ENCODE measurements around the gene NUTM1. TPM values are rescaled to one million over a fixed set of nuclear protein-coding genes. Genes with fewer than 3 reads are reported as not detected.

NUTM1 gene, protein sequence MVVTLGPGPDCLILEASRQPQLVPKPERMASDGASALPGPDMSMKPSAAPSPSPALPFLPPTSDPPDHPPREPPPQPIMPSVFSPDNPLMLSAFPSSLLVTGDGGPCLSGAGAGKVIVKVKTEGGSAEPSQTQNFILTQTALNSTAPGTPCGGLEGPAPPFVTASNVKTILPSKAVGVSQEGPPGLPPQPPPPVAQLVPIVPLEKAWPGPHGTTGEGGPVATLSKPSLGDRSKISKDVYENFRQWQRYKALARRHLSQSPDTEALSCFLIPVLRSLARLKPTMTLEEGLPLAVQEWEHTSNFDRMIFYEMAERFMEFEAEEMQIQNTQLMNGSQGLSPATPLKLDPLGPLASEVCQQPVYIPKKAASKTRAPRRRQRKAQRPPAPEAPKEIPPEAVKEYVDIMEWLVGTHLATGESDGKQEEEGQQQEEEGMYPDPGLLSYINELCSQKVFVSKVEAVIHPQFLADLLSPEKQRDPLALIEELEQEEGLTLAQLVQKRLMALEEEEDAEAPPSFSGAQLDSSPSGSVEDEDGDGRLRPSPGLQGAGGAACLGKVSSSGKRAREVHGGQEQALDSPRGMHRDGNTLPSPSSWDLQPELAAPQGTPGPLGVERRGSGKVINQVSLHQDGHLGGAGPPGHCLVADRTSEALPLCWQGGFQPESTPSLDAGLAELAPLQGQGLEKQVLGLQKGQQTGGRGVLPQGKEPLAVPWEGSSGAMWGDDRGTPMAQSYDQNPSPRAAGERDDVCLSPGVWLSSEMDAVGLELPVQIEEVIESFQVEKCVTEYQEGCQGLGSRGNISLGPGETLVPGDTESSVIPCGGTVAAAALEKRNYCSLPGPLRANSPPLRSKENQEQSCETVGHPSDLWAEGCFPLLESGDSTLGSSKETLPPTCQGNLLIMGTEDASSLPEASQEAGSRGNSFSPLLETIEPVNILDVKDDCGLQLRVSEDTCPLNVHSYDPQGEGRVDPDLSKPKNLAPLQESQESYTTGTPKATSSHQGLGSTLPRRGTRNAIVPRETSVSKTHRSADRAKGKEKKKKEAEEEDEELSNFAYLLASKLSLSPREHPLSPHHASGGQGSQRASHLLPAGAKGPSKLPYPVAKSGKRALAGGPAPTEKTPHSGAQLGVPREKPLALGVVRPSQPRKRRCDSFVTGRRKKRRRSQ
- polyA plus RNA-seq (ENCODE audit: insufficient read depth in 1 of 5, insufficient read length in 5 of 5, low replicate concordance in 1 of 5), result under 1 TPM in 2 of 5 donors, not detected in 3; 0.03 to 0.07 TPM
- long read RNA-seq, donor 1, partial matches to known transcripts, result 29 of 40 reads
- long read RNA-seq, donor 1, other reads (novel, unspliced or antisense), result 11 of 40 reads
- long read RNA-seq, donor 2, result 0 reads
- long read RNA-seq, donor 3, result 0 reads
- long read RNA-seq, donor 4, result 0 reads
- long read RNA-seq, donor 5, result 0 reads
- long read RNA-seq, donor 6, partial matches to known transcripts, result 118 of 118 reads
- long read RNA-seq, donor 6, other reads (novel, unspliced or antisense), result 0 of 118 reads
- long read RNA-seq, donor 7, partial matches to known transcripts, result 18 of 31 reads
- long read RNA-seq, donor 7, other reads (novel, unspliced or antisense), result 13 of 31 reads
- long read RNA-seq, donor 8, result 0 reads

DNA sequence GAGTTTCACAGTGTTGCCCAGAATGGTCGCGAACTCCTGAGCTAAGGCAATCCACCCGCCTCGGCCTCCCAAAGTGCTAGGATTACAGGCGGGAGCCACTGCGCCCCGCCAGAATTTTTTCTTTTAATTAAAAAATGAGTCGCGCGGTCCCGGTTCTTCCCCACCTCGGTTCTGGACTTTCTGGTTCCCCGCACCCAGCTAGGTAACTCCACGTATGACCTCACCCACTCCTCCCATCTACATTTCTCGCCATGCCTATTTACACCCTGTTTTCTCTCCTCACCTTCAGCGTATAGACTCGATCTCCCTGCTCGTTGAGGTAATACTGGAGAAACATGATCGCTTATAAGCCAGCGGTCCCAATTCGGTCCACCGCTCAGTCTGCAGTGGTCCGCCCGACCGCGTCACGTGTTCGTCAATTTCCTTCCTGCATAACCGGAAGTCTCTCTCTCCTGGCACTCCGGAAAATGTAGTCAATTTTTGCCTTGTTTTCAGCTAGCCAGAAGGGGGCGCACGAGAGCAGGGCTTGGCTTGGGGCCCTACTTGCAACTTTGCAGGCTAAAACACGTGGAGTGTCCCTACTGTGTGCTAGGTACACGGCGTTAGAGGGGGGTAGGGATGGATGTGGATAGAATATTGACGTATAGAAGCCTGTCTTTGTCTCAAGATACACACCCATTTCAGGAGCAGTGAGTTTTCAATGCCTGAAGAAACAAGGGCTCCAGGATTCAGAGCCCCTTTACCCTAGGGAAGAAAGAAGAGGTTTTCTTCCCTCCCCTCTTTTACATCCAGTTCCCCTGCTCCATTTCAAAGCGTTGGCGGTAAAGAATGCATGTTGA is at the start of gene NUTM1, which contains the start of gene NOP10:
TSS of gene NUTM1 (plus strand) at position 579 of the 839 bp plus-strand sequence. CDS start 382 bp downstream, outside the sequence.
TSS of gene NOP10 (minus strand) at position 400 of the 839 bp plus-strand sequence. CDS start at position 337, 63 bp downstream.
- peak; percentile 87 to 92 for DNase-seq

DNA sequence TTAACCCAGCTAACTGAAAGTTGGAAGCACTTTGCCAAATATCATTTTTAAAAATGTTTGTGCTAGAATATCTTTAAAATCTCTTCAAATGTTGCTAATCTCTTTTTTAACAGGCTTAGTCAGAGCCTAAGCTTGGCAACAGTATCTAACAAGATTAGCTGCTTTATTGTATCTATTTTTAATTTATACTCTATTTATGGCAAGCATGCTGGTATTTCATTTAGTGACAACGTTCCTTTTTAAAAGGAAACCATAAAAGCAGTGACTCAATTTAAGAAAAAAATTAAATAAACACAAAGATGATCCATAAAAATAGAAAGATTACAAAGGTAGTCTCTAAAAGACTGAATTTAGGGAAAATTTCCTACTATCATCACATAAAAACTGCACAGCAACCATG is 46.1 kb upstream of the NUTM1 start:
- no peak for DNase-seq

DNA sequence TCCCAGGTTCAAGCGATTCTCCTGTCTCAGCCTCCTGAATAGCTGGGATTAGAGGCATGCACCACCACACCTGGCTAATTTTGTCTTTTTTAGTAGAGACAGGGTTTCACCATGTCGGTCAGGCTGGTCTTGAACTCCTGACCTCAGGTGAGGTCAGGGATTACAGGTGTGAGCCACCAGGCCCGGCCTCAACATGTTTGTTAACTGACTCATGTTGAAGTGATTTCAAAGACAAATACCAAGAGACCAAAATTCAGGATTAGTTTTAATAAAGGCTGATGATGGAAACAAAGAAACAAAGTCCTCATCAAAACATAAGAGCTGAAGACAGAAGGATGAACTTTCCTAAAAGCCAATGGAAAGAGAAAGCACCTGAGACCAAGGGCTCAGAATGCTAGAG is 42.1 kb upstream of the NUTM1 start:
- no peak for DNase-seq

DNA sequence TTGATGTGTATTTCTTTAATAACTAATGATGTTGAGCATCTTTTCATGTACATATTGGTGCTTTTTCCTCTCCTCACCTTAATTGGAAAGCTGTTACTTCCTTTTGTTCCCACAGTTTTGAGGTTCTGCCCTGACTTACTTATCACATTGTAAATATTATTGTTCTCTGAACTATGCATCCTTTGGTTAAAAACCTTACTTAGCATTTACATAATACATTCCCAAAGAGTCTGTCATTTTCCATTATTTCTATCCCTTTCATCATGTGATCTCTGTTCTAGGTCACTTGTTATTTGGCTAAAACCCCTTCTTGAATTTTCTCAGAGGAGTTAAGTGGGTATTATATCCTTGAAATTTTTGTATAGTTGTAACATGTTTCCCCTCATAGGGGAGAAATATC is 38.5 kb upstream of the NUTM1 start:
- no peak for DNase-seq

DNA sequence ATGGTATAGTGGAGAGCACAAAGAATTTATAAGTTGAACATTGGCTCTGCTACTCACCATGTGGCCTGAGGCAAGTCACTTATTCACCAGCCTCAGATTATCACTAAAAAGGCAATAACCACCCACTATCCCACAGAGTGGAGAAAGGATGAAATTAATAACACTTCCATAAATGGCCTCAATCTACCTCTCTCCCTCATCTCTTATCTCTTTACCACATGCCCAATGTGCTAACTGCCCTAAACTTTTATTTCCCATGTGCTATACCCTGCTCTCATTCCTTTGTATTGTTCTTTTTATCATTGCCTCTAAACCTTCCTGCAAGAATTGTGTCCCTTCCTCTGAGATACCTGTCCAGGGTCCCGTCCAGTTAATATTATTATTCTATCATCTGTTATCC is 31.6 kb upstream of the NUTM1 start:
- DNase-seq, result no peak

DNA sequence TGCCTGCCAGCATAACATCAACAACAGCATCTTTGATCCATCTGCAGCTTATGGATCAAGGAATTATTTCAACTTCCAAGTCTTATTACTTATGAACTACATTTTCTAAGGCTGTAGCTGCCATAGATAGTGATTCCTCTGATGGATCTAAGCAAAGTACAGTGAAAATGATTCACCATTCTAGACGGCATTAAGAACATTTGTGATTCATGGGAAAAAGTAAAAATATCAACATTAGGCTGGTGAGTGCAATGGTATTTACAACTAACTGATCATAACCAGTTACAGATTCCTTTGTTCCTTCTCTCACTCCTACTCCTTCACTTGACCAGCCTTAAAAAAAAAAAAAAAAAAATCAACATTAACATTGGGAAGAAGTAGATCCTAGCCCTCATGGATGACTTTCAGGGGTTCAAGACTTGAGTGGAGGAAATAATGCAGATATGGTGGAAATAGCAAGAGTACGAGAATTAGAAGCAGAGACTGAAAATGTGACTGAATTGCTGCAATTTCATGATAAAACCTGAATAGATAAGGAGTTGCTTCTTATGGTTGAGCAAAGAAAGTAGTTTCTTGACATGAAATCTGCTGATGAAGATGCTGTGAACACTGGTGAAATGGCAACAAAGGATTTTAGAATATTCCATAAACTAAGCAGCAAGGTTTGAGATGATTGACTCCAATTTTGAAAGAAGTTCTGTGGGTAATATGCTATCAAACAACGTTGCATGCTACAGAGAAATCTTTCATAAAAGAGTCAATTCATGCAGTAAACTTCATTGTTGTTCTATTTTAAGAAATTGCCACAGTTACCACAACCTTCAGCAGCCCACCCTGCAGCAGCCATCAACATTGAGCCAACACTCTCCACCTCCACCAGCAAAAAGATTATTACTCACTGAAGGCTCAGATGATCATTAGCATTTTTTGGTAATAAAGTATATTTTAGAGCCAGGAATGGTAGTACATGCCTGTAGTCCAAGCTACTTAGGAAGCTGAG is 28.3 kb upstream of the NUTM1 start:
- no peak for DNase-seq

DNA sequence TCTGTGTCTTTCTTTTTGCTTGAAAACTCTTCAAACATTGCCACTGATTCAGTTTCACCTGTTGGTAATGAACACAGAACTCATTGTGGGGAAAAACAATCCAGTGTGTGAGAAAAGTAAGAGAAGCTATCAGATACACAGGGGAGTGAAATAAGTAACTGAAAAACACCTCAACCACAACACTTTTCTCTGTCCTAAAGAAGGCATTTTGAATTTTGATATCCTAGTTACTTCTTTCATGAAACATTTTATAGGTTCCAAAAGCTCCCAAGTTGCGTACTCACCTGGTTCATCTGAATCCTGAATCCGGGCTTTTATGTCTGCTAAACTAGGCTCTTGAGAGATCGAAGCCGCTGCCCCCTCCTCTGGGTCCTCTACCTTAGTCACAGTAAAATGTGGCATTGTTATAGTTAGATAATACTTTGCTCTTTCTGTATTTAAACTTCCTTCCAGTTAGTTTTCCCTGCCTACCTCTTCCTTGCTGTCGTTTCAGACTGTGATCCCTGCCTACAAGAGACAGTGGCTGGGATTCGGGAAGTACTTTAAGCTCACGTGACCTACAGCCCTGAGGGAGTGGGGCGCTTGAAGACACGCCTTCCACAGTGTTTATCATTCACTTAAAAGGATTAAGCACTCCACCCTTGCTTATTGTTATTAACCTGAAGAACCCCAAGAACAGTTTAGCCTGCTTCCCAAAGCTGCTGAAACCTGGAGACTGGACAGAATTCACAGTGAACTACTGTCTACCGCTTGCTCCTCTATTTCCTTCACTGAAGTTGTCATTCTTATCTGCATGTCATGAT is 24.6 kb upstream of the NUTM1 start:
- DNase-seq, result peak in 1 of 2 donors; percentile 53

DNA sequence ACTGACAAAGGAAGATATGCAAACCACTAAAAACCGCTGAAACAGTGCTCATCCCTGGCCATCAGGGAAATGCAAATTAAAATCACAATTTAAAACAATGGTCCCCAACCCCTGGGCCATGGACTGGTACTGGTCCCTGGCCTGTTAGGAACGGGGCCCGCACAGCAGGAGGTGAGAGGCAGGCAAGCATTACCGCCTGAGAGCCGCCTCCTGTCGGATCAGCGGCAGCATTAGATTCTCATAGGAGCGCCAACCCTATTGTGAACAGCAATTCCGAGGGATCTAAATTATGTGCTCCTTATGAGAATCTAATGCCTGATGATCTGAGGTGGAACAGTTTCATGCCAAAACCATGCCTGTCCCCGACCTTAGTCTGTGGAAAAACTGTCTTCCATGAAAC is 19.9 kb upstream of the NUTM1 start:
- DNase-seq, result no peak

DNA sequence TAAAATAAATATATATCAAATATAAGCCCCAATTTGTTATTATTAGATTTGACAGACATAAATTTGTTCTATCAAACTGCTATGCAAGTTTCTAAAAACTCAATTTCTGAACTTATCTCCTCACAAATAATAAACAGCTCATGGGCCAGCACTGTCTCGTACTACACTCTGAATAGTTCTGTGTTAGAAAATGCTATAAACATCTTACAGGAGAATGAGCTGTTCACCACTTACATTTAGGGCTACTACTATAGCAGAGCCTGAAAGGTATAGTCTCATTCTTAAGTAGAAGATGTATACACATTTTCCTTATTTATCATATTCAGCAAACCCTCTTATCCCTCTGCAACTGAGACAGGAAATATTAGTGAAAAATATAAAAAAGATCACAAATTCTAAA is 18.2 kb upstream of the NUTM1 start:
- DNase-seq, result no peak

DNA sequence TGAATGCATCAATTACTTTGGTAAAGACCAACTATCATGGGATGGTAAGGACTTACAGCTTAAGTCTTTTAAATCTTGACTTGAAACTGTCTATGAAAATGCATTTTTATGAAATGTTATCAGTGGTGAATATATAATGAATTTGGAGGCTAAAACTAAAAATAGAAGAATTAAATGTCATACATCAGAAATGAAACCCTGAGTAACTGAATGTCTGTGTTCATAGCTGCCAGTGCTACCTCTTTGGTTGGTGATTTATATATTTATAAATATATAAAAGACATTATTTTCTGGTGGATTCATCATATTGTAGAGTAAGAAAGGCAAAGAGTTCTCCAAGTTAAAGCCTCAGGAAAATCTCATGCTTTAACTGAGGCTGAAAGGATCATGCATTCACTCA is 17.7 kb upstream of the NUTM1 start:
- DNase-seq, result no peak

DNA sequence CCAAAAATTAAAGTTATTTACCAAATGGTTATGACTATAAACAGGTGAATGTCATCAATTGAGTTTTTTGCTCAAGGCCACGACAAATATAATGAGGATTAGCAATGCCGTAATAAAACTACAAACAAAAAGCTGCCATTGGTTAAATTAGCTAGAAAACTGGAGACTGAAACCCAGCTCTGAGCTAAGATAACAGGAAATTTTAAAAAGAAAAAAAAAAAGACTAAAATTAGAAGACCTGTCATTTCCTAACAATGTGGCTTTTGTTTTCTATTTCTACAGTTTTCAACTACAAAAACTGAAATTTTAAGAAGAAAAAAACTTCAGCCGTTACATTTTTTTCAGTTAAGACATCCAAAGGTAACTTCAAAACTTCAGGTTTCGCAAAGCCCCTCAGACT is 15.2 kb upstream of the NUTM1 start:
- DNase-seq, result no peak

DNA sequence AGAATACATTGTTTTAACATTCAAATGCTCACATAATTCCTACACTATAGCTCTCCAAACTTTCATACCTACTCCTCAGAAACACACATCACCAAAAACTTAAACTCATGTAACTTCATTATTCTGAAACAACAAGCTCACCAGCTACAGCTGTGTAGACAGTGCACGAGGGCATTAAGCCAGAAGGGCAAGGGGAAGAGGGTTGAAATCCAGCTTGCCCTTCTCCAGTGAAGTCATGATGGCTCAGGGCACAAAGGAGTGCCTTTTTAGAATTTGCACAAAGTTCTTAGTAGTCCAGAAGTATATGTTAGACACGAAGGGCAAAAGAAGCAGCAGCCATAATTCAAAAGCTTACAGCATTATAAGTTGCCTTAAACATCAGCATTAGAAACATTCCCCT is 14.1 kb upstream of the NUTM1 start:
- no peak for DNase-seq

DNA sequence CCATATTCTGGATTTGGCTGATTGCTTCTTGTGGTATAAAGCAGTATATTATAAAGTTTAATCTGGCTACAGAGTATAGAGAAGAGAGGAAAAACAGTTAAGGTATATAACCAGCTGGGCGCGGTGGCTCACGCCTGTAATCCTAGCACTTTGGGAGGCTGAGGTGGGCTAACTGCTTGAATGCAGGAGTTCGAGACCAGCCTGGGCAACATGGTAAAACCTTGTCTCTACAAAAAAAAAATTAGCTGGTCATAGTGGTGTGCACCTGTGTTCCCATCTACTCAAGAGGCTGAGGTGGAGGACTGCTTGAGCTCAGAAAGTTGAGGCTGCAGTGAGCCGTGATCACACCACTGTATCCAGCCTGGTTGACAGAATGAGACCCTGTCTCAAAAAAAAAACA is 12.8 kb upstream of the NUTM1 start:
- no peak for DNase-seq

DNA sequence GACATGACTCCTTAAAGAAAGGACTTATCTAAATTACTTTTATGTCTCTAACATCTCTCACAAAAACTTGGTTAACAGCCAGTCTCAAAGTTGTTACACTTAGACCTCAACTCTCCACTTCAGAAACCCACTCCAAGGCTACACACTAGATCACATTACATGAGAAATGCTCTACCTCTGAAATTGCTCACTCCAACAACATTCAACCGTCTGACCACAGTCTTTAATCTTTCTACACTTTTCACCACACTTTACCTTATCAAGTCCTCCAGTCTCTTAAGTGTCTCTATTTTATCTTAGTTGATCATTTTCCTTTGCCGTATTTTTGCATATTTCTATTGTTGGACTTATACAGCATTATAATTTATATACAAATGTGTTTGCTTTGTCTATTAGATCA is 11.3 kb upstream of the NUTM1 start:
- no peak for DNase-seq

DNA sequence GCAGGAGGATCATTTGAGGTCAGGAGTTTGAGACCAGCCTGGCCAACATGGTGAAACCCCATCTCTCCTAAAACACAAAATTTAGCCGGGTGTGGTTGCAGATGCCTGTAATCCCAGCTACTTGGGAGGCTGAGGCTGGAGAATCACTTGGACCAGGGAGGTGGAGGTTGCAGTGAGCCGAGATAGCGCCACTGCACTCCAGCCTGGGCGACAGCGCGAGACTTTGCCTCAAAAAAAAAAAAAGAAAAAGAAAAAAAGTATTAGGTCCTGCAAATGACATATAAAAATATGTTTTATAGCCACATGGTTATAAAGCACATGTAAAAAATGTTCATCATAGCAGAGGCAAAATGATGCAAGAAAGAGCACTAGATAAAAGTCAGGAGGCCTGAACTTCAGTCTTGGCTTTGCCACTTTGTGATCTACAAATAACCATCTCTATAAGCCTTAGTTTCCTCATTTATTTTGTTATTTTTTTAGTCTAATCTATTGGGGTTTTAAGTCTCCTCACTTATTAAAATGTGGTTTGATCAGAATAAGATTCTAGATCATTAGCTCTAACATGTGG is 10.5 kb upstream of the NUTM1 start:
- DNase-seq, result no peak

DNA sequence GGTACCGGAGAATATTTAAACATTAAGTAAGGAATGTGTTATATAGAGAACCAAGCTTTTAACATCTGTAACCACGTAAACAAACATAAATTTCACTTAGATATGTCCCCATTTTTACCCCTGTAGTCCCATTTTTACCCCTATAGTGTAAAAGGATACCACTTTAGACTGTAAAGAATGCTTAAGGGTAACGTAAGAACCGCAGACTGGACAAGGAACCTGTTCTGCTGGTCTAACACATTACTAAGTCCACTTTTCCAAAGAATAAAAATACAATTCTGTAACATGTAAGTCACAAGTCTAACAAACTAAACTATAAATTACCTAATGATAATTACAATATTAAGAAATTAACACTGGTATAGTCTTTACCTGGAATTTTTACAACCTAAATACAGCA is 8.4 kb upstream of the NUTM1 start:
- DNase-seq, result peak in 1 of 2 donors; percentile 30

DNA sequence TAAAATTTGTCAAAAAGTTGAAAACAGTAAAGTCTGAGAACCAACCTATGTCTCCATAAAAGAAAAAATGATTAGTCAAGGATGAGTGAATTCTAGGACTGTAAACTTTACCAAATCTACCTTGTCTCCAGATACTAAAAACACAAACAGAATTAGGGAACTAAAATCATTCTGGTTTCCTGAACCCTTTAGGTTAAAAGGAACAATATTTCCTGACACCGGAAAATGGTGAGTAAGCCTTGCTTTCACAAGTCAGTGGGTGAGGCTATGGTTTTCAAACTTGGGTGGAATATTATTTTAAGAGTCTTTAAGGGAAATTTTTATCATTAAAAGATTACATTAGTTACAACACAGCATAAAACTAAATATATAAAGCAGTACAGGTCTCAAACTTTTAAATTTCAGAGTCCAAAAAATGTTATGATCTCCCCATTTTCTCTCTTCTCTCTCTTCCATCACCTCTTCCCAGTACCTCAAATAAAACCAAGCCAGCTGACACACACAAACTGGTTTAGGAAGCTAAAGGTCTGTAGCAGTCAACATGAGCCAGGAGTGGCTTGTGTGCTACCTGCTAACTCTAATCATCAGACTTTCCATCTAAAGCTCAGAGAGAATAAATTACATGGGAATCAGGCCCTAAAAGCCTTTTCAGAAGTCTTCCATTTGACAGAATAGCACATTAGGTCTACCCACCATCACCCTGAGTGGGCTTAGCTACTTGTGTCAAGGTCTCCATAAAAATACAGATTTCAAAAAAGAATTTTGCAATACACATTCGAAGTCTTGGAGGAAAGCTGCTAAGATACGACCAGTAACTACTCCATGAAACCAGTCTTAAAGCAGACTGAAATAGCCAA is 7.7 kb upstream of the NUTM1 start:
- no peak for DNase-seq
